Measurements from ENCODE around the gene SRBD1. TPM values are rescaled to one million over a fixed set of nuclear protein-coding genes. Genes with fewer than 3 reads are reported as not detected.

SRBD1 gene
- total RNA-seq, 1 experiment from 2014 or later = 17.3 TPM

DNA sequence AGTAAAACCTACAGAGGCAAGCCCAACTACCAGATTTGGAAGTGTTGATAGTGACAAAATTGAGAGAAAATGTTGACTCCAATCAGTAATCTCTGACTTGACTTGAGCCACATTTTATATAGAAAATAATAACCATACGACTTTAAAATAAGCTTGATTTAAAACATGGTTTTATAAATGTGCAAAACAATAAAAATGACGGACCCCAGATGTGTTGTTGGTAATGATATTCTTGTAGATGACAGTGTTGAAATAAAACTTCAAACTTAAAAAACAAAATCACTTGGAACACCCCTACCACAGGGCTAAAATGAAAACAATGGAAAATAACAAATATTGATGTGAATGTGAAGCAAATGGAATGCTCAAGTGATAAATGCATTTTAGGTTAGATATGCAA lies 188.1 kb downstream of the SRBD1 start:
- no peaks in the 10 kb centered on the region for H3K9me3 Mint-ChIP-seq (ENCODE audit: unreplicated experiment)
- peaks cover 15% of the 10 kb centered on the region for H3K36me3 Mint-ChIP-seq (ENCODE audit: insufficient read depth, unreplicated experiment)
- no peaks in the 10 kb centered on the region for H3K4me1 Mint-ChIP-seq (ENCODE audit: insufficient read depth, unreplicated experiment)
- ChIA-PET POLR2A (no interaction called here), CTCF (no interaction called here)
- H3K27me3 Mint-ChIP-seq (ENCODE audit: insufficient read depth, unreplicated experiment) = no peaks in the 10 kb centered on the region
- H3K27ac Mint-ChIP-seq (ENCODE audit: low read depth, unreplicated experiment) = no peak overlapping the region
- intact Hi-C loops (cut with micrococcal nuclease) = no loop called here
- no peak overlapping the region for H3K4me3 Mint-ChIP-seq (ENCODE audit: unreplicated experiment)
- TF ChIP-seq, protein P1, sequence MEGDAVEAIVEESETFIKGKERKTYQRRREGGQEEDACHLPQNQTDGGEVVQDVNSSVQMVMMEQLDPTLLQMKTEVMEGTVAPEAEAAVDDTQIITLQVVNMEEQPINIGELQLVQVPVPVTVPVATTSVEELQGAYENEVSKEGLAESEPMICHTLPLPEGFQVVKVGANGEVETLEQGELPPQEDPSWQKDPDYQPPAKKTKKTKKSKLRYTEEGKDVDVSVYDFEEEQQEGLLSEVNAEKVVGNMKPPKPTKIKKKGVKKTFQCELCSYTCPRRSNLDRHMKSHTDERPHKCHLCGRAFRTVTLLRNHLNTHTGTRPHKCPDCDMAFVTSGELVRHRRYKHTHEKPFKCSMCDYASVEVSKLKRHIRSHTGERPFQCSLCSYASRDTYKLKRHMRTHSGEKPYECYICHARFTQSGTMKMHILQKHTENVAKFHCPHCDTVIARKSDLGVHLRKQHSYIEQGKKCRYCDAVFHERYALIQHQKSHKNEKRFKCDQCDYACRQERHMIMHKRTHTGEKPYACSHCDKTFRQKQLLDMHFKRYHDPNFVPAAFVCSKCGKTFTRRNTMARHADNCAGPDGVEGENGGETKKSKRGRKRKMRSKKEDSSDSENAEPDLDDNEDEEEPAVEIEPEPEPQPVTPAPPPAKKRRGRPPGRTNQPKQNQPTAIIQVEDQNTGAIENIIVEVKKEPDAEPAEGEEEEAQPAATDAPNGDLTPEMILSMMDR (IDR thresholded peaks at IDR 0.05; ENCODE audit: unreplicated experiment) = no peak
- no TSS peak for BruUV-seq (replicated peaks)
- no peak for DNase-seq (ENCODE audit: unreplicated experiment)

DNA sequence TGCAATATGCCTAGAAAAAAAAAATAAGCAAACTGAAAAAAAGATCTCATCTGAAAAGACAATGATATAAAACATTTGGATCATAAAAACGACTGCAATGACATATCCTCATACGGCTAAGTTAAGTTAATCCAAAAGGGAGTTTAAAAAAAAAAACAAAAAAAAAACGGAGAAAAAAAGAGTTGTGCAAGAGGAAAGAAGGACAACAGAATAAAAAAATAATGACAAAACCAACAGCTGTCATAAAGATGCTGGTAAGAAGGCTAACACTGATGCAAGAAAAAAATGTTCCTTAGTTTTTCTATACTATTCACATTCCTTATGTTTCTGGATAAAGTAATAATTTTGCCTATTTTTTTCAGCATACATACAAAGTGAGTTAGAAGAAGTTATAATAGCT lies 192.5 kb downstream of the SRBD1 start:
- Mint-ChIP-seq H3K9me3 (ENCODE audit: unreplicated experiment) (no peaks in the 10 kb centered on the region), H3K4me1 (ENCODE audit: insufficient read depth, unreplicated experiment) (no peaks in the 10 kb centered on the region), H3K36me3 (ENCODE audit: insufficient read depth, unreplicated experiment) (peaks cover 17% of the 10 kb centered on the region), H3K4me3 (ENCODE audit: unreplicated experiment) (no peak overlapping the region), H3K27ac (ENCODE audit: low read depth, unreplicated experiment) (no peak overlapping the region), H3K27me3 (ENCODE audit: insufficient read depth, unreplicated experiment) (no peaks in the 10 kb centered on the region)
- CTCF ChIA-PET = no interaction called here
- POLR2A ChIA-PET = interaction anchor here (0.5 to 0.7 kb wide), 2 partner anchors 67 to 125 kb away, joined by 3 to 4 read pairs; no protein-coding TSS in a partner anchor
- no peak for DNase-seq (ENCODE audit: unreplicated experiment)
- TF ChIP-seq, protein P1 (IDR thresholded peaks at IDR 0.05; ENCODE audit: unreplicated experiment) = no peak
- BruUV-seq (replicated peaks) = no TSS peak
- intact Hi-C loops (cut with micrococcal nuclease) = no loop called here

DNA sequence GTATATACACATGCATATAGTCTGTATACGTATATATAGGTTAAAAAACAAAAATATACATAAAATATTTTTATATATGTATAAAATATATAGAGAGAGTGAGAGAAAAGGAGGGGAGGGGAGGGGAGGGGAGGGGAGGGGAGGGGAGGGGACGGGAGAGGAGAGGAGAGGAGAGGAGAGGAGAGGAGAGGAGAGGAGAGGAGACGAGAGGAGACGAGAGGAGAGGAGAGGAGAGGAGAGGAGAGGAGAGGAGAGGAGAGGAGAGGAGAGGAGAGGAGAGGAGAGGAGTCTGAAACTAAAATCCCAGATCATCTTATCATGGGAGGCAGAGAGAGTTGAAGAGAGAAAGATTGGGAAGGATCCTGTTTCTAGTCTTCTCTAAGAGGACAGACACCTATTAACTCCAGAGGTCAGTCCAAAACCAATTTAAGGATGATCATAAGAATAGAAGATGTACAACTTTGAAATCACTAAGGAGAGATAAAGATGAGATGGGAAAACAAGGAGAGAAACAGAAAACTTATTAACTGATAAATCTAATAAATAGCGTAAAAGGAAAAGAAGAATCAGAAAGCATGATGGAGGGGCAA lies 195.4 kb downstream of the SRBD1 start:
- ChIA-PET POLR2A (no interaction called here), CTCF (no interaction called here)
- Mint-ChIP-seq H3K4me3 (ENCODE audit: unreplicated experiment) (no peak overlapping the region), H3K36me3 (ENCODE audit: insufficient read depth, unreplicated experiment) (peaks cover 26% of the 10 kb centered on the region), H3K4me1 (ENCODE audit: insufficient read depth, unreplicated experiment) (no peaks in the 10 kb centered on the region), H3K9me3 (ENCODE audit: unreplicated experiment) (no peaks in the 10 kb centered on the region), H3K27ac (ENCODE audit: low read depth, unreplicated experiment) (no peak overlapping the region), H3K27me3 (ENCODE audit: insufficient read depth, unreplicated experiment) (no peaks in the 10 kb centered on the region)
- TF ChIP-seq, protein P1 (IDR thresholded peaks at IDR 0.05; ENCODE audit: unreplicated experiment) = no peak
- BruUV-seq (replicated peaks) = no TSS peak
- DNase-seq (ENCODE audit: unreplicated experiment) = no peak
- intact Hi-C loops (cut with micrococcal nuclease) = no loop called here

DNA sequence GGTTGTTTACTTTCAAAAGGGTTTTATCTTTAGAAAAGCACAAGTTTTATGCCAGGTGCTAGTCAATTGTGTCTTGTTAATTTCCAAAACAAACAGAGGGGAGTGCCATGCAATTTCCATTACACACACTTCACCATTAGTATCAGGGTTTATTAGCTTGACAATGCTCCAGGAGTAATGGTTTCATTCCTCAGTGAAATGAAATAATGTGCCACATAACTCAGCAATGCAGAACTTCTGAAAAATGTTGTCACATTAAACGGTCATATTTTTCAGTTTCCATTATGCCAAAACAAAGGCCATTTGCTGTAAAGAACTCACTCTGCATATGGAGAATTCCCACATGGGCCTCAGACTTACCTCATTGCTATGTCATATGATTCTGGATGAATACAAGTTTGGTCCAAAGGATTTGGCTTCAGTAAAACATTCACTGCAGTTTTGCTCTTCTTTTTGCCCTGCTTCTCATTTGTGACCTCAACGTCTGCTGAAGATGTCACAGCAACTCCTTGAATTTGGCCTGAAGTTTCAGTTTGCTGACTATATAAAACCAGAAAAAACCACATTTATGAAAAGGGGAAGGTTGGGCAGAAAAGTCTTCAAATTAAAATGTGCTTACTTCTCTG lies 198.2 kb downstream of the SRBD1 start:
- Mint-ChIP-seq H3K27me3 (ENCODE audit: insufficient read depth, unreplicated experiment) (no peaks in the 10 kb centered on the region), H3K36me3 (ENCODE audit: insufficient read depth, unreplicated experiment) (peaks cover 16% of the 10 kb centered on the region), H3K27ac (ENCODE audit: low read depth, unreplicated experiment) (no peak overlapping the region), H3K4me1 (ENCODE audit: insufficient read depth, unreplicated experiment) (no peaks in the 10 kb centered on the region), H3K9me3 (ENCODE audit: unreplicated experiment) (no peaks in the 10 kb centered on the region), H3K4me3 (ENCODE audit: unreplicated experiment) (no peak overlapping the region)
- BruUV-seq (replicated peaks) = no TSS peak
- no peak for DNase-seq (ENCODE audit: unreplicated experiment)
- POLR2A ChIA-PET = interaction anchor here (0.9 to 1.1 kb wide), 2 partner anchors 11 to 128 kb away, joined by 3 read pairs; no protein-coding TSS in a partner anchor
- intact Hi-C loops (cut with micrococcal nuclease) = no loop called here
- CTCF ChIA-PET = no interaction called here
- TF ChIP-seq, protein P1 (IDR thresholded peaks at IDR 0.05; ENCODE audit: unreplicated experiment) = no peak

Measured in MCF 10A (cell line).